Measurements from ENCODE around the gene MAD1L1. TPM values are rescaled to one million over a fixed set of nuclear protein-coding genes. Genes with fewer than 3 reads are reported as not detected.

The MAD1L1 gene
- total RNA-seq, 6 experiments from 2014 or later, result 15.1 to 37.4 (median 20.5) TPM

DNA sequence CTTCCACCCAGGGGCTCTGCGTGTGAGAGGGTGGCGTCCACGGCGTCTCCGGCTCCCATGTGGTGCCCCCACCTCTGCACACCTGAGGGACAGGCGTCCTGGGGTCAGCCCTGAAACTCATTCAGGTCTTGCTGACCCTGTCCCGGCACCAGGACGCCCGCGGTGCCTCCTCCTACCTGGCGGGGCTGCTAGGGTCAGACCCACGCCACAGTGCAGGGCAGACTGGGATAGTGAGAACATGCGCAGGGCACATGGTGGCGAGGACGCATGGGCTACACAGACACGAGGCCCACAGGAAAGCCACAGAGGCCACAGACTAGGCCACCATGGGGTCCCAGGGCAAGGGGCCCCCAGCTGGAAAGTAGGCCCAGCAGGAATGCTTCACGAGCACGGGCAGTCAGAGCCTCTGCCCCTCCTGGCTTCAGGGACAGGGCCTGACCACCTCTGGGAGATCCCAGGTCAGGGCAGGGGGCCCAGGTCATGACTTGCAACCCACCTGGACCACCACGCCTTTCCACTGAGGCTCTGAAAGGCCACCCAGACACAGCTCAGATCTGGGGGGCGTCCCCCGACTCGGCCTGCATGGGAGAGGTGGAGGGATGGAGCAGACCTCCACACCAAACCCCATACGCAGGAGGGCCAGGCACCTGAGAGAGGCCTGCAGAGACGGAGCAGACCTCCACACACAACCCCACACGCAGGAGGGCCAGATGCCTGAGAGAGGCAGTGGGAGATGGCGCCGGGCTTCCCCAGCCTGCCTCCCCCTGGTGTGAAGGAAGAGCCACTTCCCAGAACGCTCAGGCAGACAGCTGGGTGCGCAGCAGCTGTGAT is 374.1 kb downstream of the MAD1L1 start:
- intact Hi-C loops (cut with DNase I), result no loop called here
- H3K4me1 ChIP-seq, result peaks cover 0 to 11% (median 3%) of the 10 kb centered on the region in 4 donors
- DNase-seq, result peak; percentile 15 to 55 (median 31)
- H3K4me3 ChIP-seq, result no peak overlapping the region
- no CpG with 5 or more reads among the region's 29 CpGs for WGBS (ENCODE audit: insufficient coverage, low coverage, low lambda C conversion rate, missing lambda C conversion rate)
- peak overlapping the region in 1 of 3 donors; percentile 33 for H3K27ac ChIP-seq
- H3K36me3 ChIP-seq, result no peaks in the 10 kb centered on the region
- TF ChIP-seq CTCF (IDR thresholded peaks at IDR 0.05) (no peak), POLR2A (IDR thresholded peaks at IDR 0.05) (no peak)
- H3K9me3 ChIP-seq, result no peaks in the 10 kb centered on the region
- H3K27me3 ChIP-seq, result no peaks in the 10 kb centered on the region
- no peak for ATAC-seq

GRCh38 chr7:1857487-1858421 is 375.0 kb downstream of the MAD1L1 start:
- 90% methylated on average over 2 of the region's 27 CpGs for WGBS (ENCODE audit: insufficient coverage, low coverage, low lambda C conversion rate, missing lambda C conversion rate)
- H3K36me3 ChIP-seq, result no peaks in the 10 kb centered on the region
- DNase-seq (peak; percentile 21 to 51 (median 47)), ATAC-seq (no peak)
- peak overlapping the region in 1 of 3 donors; percentile 33 for H3K27ac ChIP-seq
- no peak overlapping the region for H3K4me3 ChIP-seq
- H3K9me3 ChIP-seq, result no peaks in the 10 kb centered on the region
- no peaks in the 10 kb centered on the region for H3K27me3 ChIP-seq
- intact Hi-C loops (cut with DNase I), result no loop called here
- peaks cover 0 to 14% (median 6%) of the 10 kb centered on the region in 4 donors for H3K4me1 ChIP-seq
- TF ChIP-seq POLR2A (IDR thresholded peaks at IDR 0.05) (no peak), CTCF (IDR thresholded peaks at IDR 0.05) (no peak)

- peak; percentile 15 to 54 (median 40) for DNase-seq
These were observed 375.8 kb downstream of the MAD1L1 start for GRCh38 chr7:1856888-1857441.

More at GRCh38 chr7:1856888-1857441, 375.8 kb downstream of the MAD1L1 start:
- Histone ChIP-seq H3K36me3 (no peaks in the 10 kb centered on the region), H3K4me3 (no peak overlapping the region), H3K4me1 (peaks cover 0 to 18% (median 6%) of the 10 kb centered on the region in 4 donors), H3K27me3 (no peaks in the 10 kb centered on the region), H3K9me3 (no peaks in the 10 kb centered on the region), H3K27ac (no peak overlapping the region)
- no peak for ATAC-seq
- WGBS (ENCODE audit: insufficient coverage, low coverage, low lambda C conversion rate, missing lambda C conversion rate), result 67% methylated on average over 1 of the region's 24 CpGs
- TF ChIP-seq POLR2A (IDR thresholded peaks at IDR 0.05) (no peak), CTCF (IDR thresholded peaks at IDR 0.05) (no peak)
- intact Hi-C loops (cut with DNase I), result no loop called here
